Thyroid gland (tissue), 4 donors: ENCODE data around the gene DNAH9. TPM values are rescaled to one million over a fixed set of nuclear protein-coding genes. Genes with fewer than 3 reads are reported as not detected.

Experiments
- DNase-seq, 2 donors: peaks; one replicate each; pipeline ENCODE4 v3.0.0-alpha.2; 2019
- H3K27ac ChIP-seq, 3 donors: fragments of 200-600 bp; sonication (generic); 1 replicate in 2 of 3; 2 replicates in 1 of 3; pipeline ENCODE4 v1.5.1; 2016 to 2019; ENCODE audit warnings: mild to moderate bottlenecking in 1 of 3, moderate library complexity in 1 of 3
- H3K27me3 ChIP-seq: fragments of 200-600 bp; sonication (generic); one replicate; pipeline ENCODE4 v1.5.1; 2019
- H3K36me3 ChIP-seq, 2 donors: fragments of 200-600 bp; sonication (generic); one replicate each; pipeline ENCODE4 v1.5.1; 2016 to 2019
- H3K4me1 ChIP-seq, 2 donors: fragments of 200-600 bp; sonication (generic); one replicate each; pipeline ENCODE4 v1.5.1; 2017 to 2019
- H3K4me3 ChIP-seq, 3 donors: fragments of 200-600 bp; sonication (generic); replicated peaks in 1 of 3; 1 replicate in 2 of 3; 2 replicates in 1 of 3; pipeline ENCODE4 v1.5.1; 2016; ENCODE audit warnings: mild to moderate bottlenecking in 1 of 3
- H3K9me3 ChIP-seq: fragments of 200-600 bp; sonication (generic); one replicate; pipeline ENCODE4 v1.5.1; 2017
- POLR2A ChIP-seq, 2 donors: fragments of 450-650 bp; IDR thresholded peaks; one replicate each; pipeline ENCODE4 v1.6.1; 2017; ENCODE audit warnings: antibody characterized with exemption in 2 of 2, mild to moderate bottlenecking in 2 of 2, moderate library complexity in 1 of 2
- WGBS, 2 donors: methylation state at CpG; one replicate each; pipeline ENCODE4 v1.1.5; 2017; 5-methylcytosine and 5-hydroxymethylcytosine counted together
- intact Hi-C: fragments of 100-400 bp; cut with DNase I; formaldehyde crosslinking; loops from one replicate; pipeline ENCODE4 v1.15.1; 2023
- total RNA-seq, 4 donors: library from RNA; depleted of rRNA; stranded (reverse); fragments of >200 nt; gene quantifications; one replicate each; pipeline ENCODE4 v1.2.3, GENCODE V29; 2016
- TF ChIP-seq, protein P1 (sequence below), 6 experiments: fragments of 200-600 bp in 3 of 6; fragments of 450-650 bp in 3 of 6; sonication (generic) in 3 of 6; IDR thresholded peaks; one replicate each; pipeline ENCODE4 v1.5.1; 2016 to 2019; ENCODE audit warnings: antibody characterized with exemption in 6 of 6, mild to moderate bottlenecking in 2 of 6, inconsistent platforms in 1 of 6, moderate library complexity in 1 of 6

DNAH9 gene
- total RNA-seq, 4 donors from 2014 or later, result under 0.01 to 4.3 (median 2.3) TPM

DNA sequence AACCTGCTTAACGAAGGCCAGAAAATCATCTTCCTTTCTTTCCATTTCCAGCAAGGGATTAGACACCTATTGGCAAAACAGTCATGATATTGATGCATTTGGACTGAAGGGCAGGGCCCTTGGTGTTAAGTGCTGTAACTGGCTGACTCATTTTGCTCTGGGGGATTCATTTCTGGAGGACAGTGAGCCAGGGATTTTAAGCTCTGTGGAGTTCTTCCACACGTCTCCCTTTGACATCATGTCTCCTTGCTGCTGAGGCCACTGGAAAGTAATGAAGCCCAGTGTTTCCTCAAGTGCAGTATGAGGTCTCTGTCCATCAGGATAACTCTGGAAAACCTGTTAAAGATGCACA, 42.2 kb downstream of the DNAH9 start:
- 66 to 73% methylated on average over 2 of the region's 2 CpGs for WGBS, 2 donors
- H3K27ac ChIP-seq, result no peak overlapping the region

DNA sequence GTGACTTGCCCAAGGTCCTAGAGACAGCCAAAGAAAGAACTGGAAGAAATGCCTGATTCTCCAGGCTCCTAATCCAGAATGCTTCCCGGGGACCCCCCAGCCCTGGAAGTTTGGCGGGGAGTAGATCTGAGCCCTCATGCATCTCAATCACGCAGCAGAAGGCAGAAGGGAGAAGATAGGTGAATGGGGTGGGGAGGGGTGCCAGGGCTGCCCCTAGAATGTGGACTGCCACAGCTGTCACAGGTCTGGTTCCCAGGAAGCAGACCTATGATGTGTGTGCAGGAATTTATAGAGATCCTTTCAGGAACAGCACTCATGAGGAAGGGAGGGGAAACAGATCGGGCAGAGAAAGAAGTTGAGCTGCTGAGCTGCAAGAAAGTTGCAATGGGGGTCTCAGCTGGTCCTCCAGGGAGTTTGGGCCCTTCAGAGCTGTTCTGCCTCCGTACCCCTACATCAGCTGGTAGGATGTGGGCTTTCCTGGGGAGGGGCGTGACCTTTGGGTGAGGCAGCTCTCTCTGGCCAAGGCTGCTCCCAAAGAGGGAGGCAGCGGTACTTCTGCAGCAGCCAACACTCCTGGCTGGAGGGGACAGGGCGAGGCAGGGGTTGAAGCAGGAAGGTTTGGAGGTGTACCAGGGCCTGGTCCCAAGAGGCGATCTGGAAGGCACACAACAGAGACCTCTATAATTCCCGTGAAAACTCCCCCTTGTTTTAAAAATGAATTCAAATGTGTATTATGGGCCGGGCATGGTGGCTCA, 43.4 kb downstream of the DNAH9 start:
- 88 to 89% methylated on average over 11 of the region's 11 CpGs for WGBS, 2 donors
- no peaks in the 10 kb centered on the region for H3K9me3 ChIP-seq
- H3K4me1 ChIP-seq, result peaks cover 0 to 5% of the 10 kb centered on the region in 2 donors
- no peak overlapping the region for H3K27ac ChIP-seq
- no peak for DNase-seq
- no peaks in the 10 kb centered on the region for H3K27me3 ChIP-seq
- no peaks in the 10 kb centered on the region for H3K36me3 ChIP-seq
- intact Hi-C loops, result loop anchor here (10.0 kb wide), 1 partner anchor 767 kb away; no protein-coding TSS in a partner anchor
- H3K4me3 ChIP-seq, result no peak overlapping the region
- TF ChIP-seq, protein P1, sequence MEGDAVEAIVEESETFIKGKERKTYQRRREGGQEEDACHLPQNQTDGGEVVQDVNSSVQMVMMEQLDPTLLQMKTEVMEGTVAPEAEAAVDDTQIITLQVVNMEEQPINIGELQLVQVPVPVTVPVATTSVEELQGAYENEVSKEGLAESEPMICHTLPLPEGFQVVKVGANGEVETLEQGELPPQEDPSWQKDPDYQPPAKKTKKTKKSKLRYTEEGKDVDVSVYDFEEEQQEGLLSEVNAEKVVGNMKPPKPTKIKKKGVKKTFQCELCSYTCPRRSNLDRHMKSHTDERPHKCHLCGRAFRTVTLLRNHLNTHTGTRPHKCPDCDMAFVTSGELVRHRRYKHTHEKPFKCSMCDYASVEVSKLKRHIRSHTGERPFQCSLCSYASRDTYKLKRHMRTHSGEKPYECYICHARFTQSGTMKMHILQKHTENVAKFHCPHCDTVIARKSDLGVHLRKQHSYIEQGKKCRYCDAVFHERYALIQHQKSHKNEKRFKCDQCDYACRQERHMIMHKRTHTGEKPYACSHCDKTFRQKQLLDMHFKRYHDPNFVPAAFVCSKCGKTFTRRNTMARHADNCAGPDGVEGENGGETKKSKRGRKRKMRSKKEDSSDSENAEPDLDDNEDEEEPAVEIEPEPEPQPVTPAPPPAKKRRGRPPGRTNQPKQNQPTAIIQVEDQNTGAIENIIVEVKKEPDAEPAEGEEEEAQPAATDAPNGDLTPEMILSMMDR (IDR thresholded peaks at IDR 0.05), result no peak
- no peak for TF ChIP-seq POLR2A (IDR thresholded peaks at IDR 0.05)

More for the DNA sequence above, 42.2 kb downstream of the DNAH9 start:
- intact Hi-C loops, result loop anchor here (10.0 kb wide), 1 partner anchor 766 kb away; no protein-coding TSS in a partner anchor
- Histone ChIP-seq H3K9me3 (no peaks in the 10 kb centered on the region), H3K4me3 (no peak overlapping the region), H3K36me3 (no peaks in the 10 kb centered on the region), H3K27me3 (no peaks in the 10 kb centered on the region), H3K4me1 (peaks cover 0 to 5% of the 10 kb centered on the region in 2 donors)
- TF ChIP-seq, protein P1 (IDR thresholded peaks at IDR 0.05), result no peak
- TF ChIP-seq POLR2A (IDR thresholded peaks at IDR 0.05), result no peak
- DNase-seq, result no peak

DNA sequence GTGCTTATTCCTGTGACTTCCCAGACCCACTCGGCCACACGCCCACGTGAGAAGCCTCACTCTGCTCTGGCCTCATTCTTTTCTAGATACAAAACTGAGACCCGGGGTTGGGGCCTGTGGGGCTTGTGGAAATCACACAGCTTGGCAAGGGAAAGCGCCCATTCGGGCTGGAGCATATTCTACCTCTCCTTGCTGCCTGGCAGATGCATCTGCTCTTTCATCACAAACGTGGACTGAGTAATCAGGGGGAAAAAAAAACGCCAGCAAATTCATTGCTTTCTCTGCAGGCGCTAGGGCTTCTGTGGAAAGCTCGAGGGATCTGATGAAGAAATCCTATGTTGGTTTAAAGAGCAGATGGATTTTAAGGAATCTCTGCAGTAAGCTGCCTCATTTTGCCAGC, 44.4 kb downstream of the DNAH9 start:
- H3K4me1 ChIP-seq, result peaks cover 0 to 5% of the 10 kb centered on the region in 2 donors
- H3K4me3 ChIP-seq, result no peak overlapping the region
- TF ChIP-seq, protein P1 (IDR thresholded peaks at IDR 0.05), result no peak
- TF ChIP-seq POLR2A (IDR thresholded peaks at IDR 0.05), result no peak
- no peak overlapping the region for H3K27ac ChIP-seq
- no peaks in the 10 kb centered on the region for H3K36me3 ChIP-seq
- no peaks in the 10 kb centered on the region for H3K27me3 ChIP-seq
- 55 to 70% methylated on average over 10 of the region's 10 CpGs for WGBS, 2 donors
- no peak for DNase-seq
- no peaks in the 10 kb centered on the region for H3K9me3 ChIP-seq
- intact Hi-C loops, result loop anchor here (10.0 kb wide), 1 partner anchor 768 kb away; no protein-coding TSS in a partner anchor

DNA sequence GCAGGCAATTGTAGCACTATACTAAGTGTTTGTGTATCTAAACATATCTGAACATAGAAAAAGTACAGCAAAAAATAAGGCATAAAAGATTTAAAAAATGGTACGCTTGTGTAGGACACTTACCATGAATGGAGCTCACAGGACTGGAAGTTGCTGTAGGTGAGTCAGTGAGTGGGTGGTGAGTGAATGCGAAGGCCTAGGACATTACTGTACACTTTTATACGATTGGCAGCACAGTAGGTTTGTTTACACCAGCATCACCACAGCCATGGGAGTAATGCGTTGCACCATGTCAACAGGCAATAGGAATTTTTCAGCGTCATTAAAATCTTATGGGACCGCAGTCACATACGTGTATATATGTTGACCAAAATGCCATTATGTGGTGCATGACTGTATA, 45.6 kb downstream of the DNAH9 start:
- H3K27me3 ChIP-seq, result no peaks in the 10 kb centered on the region
- peaks cover 0 to 5% of the 10 kb centered on the region in 2 donors for H3K4me1 ChIP-seq
- TF ChIP-seq POLR2A (IDR thresholded peaks at IDR 0.05), result no peak
- TF ChIP-seq, protein P1 (IDR thresholded peaks at IDR 0.05), result no peak
- H3K4me3 ChIP-seq, result no peak overlapping the region
- intact Hi-C loops, result loop anchor here (10.0 kb wide), 1 partner anchor 769 kb away; no protein-coding TSS in a partner anchor
- no peak overlapping the region for H3K27ac ChIP-seq
- H3K9me3 ChIP-seq, result no peaks in the 10 kb centered on the region
- 87 to 88% methylated on average over 7 of the region's 7 CpGs for WGBS, 2 donors
- H3K36me3 ChIP-seq, result no peaks in the 10 kb centered on the region
- DNase-seq, result no peak
